Activated CD4-positive, alpha-beta memory T cell treated with anti-CD3 and anti-CD28 coated beads, Interleukin-2, amount 10 ng/mL, durations not matched to agents 7 days and 5 days (primary cell): ENCODE measurements around the gene DEPDC5. TPM values are rescaled to one million over a fixed set of nuclear protein-coding genes. Genes with fewer than 3 reads are reported as not detected.

Source experiments
- CTCF ChIA-PET: fragments of 350-600 bp; sonication (Branson Sonifier 250); formaldehyde crosslinking; loops from one replicate; lab custom pipeline; 2021; ENCODE audit warnings: antibody characterized with exemption, inconsistent platforms; lab: Charles Lee
- POLR2A ChIA-PET: fragments of 350-600 bp; sonication (Branson Sonifier 250); formaldehyde crosslinking; loops from one replicate; lab custom pipeline; 2021; ENCODE audit warnings: antibody characterized with exemption; lab: Charles Lee
- DNase-seq: peaks from one replicate; pipeline ENCODE4 v3.0.0-alpha.2; 2020
- H3K27ac Mint-ChIP-seq: one replicate; pipeline ENCODE4 v1.8.0; 2021; ENCODE audit warnings: mild to moderate bottlenecking, mixed read lengths
- H3K27me3 Mint-ChIP-seq: one replicate; pipeline ENCODE4 v1.8.0; 2021; ENCODE audit warnings: mixed read lengths
- H3K36me3 Mint-ChIP-seq: one replicate; pipeline ENCODE4 v1.8.0; 2021; ENCODE audit warnings: low read depth, mixed read lengths
- H3K4me1 Mint-ChIP-seq: one replicate; pipeline ENCODE4 v1.8.0; 2021; ENCODE audit warnings: mixed read lengths
- H3K4me3 Mint-ChIP-seq: one replicate; pipeline ENCODE4 v1.8.0; 2021; ENCODE audit warnings: mild to moderate bottlenecking, mixed read lengths
- H3K9me3 Mint-ChIP-seq: one replicate; pipeline ENCODE4 v1.8.0; 2021; ENCODE audit warnings: mixed read lengths
- total RNA-seq, 2 experiments: library from RNA; stranded (reverse); gene quantifications; one replicate each; pipeline ENCODE4 v1.2.3, GENCODE V29; 2021

Gene DEPDC5
- total RNA-seq, 2 experiments from 2014 or later = 32.8 to 33.7 TPM

DNA sequence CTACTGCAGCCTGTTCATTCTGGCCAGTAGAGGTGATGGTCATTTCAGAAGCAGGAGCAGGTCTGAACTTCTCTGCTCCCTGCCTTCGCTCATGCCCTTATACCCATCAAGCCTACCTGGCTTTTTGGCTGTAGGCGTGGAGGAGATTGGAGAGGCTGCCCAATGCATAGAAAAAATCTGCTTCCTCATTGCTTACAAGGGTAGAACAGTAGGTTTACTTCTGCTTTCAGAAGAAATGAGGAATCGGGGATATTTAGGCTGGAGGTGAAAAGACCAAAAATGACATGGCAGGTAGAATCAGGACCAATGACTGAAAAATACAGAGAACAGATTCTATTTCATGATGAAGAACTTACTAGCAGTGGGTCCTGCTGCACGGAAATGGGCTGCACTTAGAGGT lies 117.7 kb downstream of the DEPDC5 start:
- Mint-ChIP-seq H3K36me3 (peaks cover 21% of the 10 kb centered on the region), H3K9me3 (no peaks in the 10 kb centered on the region), H3K4me3 (no peak overlapping the region), H3K27ac (no peak overlapping the region), H3K27me3 (no peaks in the 10 kb centered on the region), H3K4me1 (peaks cover 15% of the 10 kb centered on the region)
- CTCF ChIA-PET = interaction anchor here (1.2 kb wide), 1 partner anchor 77 kb away, joined by 3 read pairs; no protein-coding TSS in a partner anchor
- POLR2A ChIA-PET = no interaction called here
- no peak for DNase-seq

DNA sequence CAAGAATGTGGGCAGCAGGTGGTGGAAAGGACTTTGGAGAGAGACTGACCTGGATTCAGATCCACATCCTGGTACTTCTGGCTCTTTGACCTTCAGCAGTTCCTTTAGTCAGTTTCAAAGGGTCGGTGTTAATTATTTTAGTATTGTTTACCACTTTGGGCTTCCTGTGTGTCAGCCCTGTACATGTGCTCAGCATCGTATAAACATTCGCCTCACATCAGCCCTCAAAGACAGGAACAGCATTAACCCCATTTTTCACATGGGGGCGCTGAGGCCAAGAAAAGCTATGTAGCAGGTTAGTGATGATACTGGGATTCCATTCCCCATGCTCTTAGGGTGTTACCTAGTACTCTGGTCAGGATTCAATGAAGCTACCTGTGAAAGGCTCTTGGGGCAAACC lies 118.4 kb downstream of the DEPDC5 start:
- H3K9me3 Mint-ChIP-seq = no peaks in the 10 kb centered on the region
- ChIA-PET POLR2A (no interaction called here), CTCF (interaction anchor here (1.2 to 1.4 kb wide), 3 partner anchors 10 to 98 kb away, joined by 4 read pairs; no protein-coding TSS in a partner anchor)
- H3K36me3 Mint-ChIP-seq = peaks cover 21% of the 10 kb centered on the region
- H3K27ac Mint-ChIP-seq = no peak overlapping the region
- no peaks in the 10 kb centered on the region for H3K27me3 Mint-ChIP-seq
- no peak overlapping the region for H3K4me3 Mint-ChIP-seq
- H3K4me1 Mint-ChIP-seq = peaks cover 11% of the 10 kb centered on the region
- DNase-seq = no peak

DNA sequence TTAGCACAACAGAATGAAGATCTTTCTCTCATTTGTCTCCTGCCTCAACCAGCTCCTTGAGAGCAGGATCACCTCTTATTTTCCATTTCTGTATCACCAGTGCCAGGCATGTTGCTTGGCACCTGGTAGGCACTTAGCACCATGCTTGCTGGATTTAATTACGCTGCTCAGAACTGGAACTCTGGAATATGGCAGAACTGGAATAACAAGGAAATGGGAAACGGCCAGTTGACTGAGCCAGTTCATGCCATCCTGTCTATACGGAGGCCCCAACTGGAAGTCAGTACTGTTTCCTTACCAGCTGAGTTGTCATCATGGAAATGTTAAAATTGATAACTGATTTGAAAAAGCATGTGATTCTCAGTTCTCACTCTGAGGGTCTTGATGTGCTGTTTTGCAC lies 121.0 kb downstream of the DEPDC5 start:
- peaks cover 7% of the 10 kb centered on the region for H3K4me1 Mint-ChIP-seq
- no peaks in the 10 kb centered on the region for H3K27me3 Mint-ChIP-seq
- H3K27ac Mint-ChIP-seq = no peak overlapping the region
- H3K36me3 Mint-ChIP-seq = peaks cover 31% of the 10 kb centered on the region
- CTCF ChIA-PET = no interaction called here
- no peaks in the 10 kb centered on the region for H3K9me3 Mint-ChIP-seq
- no peak for DNase-seq
- POLR2A ChIA-PET = no interaction called here
- no peak overlapping the region for H3K4me3 Mint-ChIP-seq

DNA sequence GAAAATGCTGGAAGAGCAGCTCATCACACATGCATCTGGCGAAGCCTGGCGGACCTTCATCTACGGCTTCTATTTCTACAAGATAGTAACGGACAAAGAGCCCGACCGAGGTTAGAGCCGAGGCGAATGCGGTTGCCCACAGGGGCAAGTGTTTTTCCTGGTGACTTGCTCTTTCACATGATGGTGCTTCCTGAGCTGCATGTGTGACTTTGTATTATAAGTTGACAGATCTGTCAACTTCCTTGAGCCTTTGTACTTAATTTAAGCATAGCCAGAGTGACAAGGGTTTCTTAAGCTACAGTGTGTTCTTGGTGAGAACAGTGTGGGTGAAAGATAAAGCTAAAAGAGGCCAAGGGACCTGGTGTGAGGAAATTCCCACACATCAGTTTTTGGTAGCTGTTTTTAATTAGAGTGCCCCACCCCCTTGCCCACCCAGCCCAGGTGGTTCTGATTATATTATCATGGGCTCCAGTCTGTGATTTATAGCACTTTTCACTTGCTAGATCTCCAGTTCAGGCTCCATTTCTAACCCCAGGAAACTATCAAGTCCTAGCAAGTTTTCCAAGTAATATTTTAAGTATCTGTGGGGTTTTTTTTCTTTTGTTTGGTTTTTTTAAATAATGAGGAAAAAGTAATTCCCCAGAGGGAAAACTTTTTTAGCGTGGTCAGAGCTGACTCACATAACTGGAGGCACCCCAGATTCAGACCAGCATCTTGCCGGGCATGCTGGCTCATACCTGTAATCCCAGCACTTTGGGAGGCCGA lies 122.5 kb downstream of the DEPDC5 start:
- ChIA-PET POLR2A (no interaction called here), CTCF (interaction anchor here (0.5 to 0.6 kb wide), 2 partner anchors 55 to 337 kb away, joined by 3 to 5 read pairs; no protein-coding TSS in a partner anchor)
- Mint-ChIP-seq H3K4me1 (peaks cover 7% of the 10 kb centered on the region), H3K27me3 (no peaks in the 10 kb centered on the region), H3K4me3 (no peak overlapping the region), H3K9me3 (no peaks in the 10 kb centered on the region), H3K27ac (no peak overlapping the region), H3K36me3 (peaks cover 30% of the 10 kb centered on the region)
- DNase-seq = no peak

DNA sequence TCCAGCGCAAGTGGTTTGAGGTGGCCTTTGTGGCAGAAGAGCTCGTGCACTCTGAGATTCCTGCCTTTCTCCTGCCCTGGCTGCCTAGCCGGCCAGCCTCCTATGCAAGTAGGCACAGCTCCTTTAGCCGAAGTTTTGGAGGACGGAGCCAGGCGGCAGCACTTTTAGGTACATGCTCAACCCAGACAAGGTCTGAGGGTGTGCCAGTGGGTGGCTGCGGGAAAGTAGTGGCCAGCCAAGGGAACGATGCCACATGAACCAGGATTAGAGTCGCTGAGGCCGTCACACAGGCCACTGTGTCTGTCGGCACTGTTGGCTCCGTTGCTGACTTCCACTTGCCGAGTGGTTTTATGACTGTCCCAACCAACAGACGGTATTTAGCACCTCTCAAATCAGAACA lies 125.8 kb downstream of the DEPDC5 start:
- Mint-ChIP-seq H3K27me3 (no peaks in the 10 kb centered on the region), H3K36me3 (peaks cover 16% of the 10 kb centered on the region), H3K9me3 (no peaks in the 10 kb centered on the region), H3K4me3 (no peak overlapping the region), H3K27ac (no peak overlapping the region), H3K4me1 (peaks cover 11% of the 10 kb centered on the region)
- ChIA-PET CTCF (no interaction called here), POLR2A (no interaction called here)
- no peak for DNase-seq

DNA sequence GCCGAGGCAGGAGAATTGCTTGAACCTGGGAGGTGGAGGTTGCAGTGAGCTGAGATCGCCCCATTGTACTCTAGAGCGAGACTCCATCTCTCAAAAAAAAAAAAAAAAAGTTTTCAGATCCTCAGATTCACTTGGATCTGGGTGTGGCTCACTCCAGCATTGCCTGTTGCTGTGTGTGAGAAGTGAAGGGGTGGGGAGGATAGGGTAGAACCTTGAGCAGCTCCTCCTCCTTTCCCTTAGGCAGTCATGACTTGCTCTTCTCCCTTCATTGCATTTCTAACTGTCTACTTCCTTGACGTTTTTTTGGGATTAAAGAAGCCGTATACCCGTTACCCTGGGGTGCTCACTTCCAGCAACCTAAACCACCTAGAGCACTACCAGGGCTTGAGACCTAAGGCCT lies 127.4 kb downstream of the DEPDC5 start:
- no peaks in the 10 kb centered on the region for H3K9me3 Mint-ChIP-seq
- ChIA-PET CTCF (no interaction called here), POLR2A (no interaction called here)
- H3K4me1 Mint-ChIP-seq = peaks cover 11% of the 10 kb centered on the region
- H3K27ac Mint-ChIP-seq = no peak overlapping the region
- no peak for DNase-seq
- no peaks in the 10 kb centered on the region for H3K27me3 Mint-ChIP-seq
- no peak overlapping the region for H3K4me3 Mint-ChIP-seq
- peaks cover 13% of the 10 kb centered on the region for H3K36me3 Mint-ChIP-seq

DNA sequence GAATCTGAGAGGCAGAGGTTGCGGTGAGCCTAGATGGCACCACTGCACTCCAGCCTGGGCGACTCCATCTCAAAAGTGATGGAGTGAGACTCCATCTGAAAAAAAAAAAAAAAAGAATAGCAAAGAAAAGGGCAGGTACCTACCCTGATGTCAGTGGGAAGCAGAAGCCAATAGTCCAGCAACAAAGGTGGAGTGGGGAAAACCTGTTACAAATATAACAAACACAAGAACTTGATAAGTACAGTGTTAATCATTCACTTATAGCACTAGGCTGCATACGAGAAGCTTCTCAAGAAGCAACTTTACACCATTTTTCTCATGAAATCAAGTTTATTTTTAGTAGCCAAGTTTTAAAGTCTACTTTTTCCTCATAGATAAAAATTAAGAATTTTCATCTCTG lies 128.0 kb downstream of the DEPDC5 start:
- H3K27me3 Mint-ChIP-seq = no peaks in the 10 kb centered on the region
- ChIA-PET POLR2A (no interaction called here), CTCF (no interaction called here)
- no peak overlapping the region for H3K27ac Mint-ChIP-seq
- no peak for DNase-seq
- peaks cover 11% of the 10 kb centered on the region for H3K4me1 Mint-ChIP-seq
- no peak overlapping the region for H3K4me3 Mint-ChIP-seq
- peaks cover 13% of the 10 kb centered on the region for H3K36me3 Mint-ChIP-seq
- H3K9me3 Mint-ChIP-seq = no peaks in the 10 kb centered on the region

DNA sequence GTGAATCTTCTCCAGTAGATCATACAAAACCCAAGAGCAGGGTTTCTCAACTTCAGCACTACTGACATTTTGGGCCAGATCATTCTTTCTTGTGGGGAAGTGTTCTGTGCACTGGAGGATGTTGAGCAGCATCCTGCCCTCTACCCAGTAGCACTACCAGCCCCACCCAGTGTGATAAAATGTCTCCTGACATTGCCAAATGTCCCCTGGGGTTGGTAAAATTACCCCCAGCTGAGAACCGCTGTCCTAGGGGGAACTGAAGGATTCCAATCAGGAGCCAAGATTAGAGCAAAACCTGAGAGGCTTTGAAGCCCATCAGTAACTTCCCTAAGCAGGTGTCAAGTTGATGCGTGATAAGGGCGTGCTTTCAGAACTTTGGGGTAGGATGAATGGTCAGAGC lies 129.2 kb downstream of the DEPDC5 start:
- H3K36me3 Mint-ChIP-seq = peaks cover 19% of the 10 kb centered on the region

DNA sequence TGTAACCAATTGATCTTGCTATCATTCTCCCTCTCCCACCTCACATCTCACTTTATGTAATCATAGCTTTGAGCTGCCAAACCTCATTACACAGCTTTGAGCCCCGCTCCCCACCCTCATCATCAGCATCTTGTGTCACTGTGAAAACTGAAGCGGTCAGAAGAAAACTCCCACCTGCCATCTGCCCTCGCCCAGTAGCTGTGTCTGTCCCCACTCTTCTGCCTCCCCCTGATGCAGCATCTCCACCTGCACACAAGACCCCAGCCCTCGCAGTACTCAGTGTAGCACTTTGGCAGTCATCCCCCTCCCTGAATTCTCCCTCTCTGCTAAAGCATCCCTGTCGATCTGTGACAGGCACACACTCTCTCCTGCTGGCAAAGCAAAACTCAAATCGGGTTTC lies 130.2 kb downstream of the DEPDC5 start:
- Mint-ChIP-seq H3K4me3 (no peak overlapping the region), H3K27me3 (no peaks in the 10 kb centered on the region), H3K36me3 (peaks cover 19% of the 10 kb centered on the region), H3K27ac (no peak overlapping the region), H3K4me1 (peaks cover 12% of the 10 kb centered on the region), H3K9me3 (no peaks in the 10 kb centered on the region)
- no peak for DNase-seq
- CTCF ChIA-PET = no interaction called here
- POLR2A ChIA-PET = no interaction called here

More for the DNA sequence above, 129.2 kb downstream of the DEPDC5 start:
- Mint-ChIP-seq H3K4me3 (no peak overlapping the region), H3K4me1 (peaks cover 11% of the 10 kb centered on the region), H3K27ac (no peak overlapping the region), H3K27me3 (no peaks in the 10 kb centered on the region), H3K9me3 (no peaks in the 10 kb centered on the region)
- ChIA-PET POLR2A (no interaction called here), CTCF (no interaction called here)
- no peak for DNase-seq

DNA sequence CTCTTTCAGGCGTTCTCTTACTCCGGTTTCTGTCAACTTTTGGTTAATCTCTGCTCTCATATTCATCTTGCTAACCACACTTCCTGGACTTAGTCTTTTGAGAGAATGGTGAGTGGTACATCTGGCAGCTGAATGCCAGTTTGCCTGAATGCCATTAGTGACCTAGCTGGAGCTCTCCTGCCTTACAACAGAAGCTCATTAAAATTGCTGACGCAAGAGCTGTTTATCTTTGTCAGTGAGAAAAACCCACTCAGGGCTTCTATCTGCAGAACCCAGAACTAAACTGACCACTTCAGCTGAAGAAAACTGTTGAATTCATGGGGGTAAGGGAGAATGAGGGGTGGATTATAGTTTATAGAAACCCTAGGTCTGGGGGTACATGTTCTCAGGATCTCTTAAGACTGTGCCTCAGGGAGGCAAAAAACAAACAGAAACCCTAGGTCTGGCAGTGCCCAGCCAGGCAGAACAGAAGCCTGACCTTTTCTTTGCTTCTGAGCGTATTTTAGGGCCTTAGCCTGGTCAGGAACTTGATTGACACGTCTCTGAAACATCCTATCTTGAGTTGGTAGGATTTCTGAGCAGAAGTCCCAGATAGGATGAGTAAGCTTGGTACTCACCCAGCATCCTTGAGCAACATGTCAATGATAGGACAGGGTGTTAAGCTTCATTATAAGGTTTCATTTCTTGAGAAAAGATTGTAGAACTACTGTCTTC lies 137.7 kb downstream of the DEPDC5 start:
- H3K27ac Mint-ChIP-seq = no peak overlapping the region
- H3K9me3 Mint-ChIP-seq = no peaks in the 10 kb centered on the region
- POLR2A ChIA-PET = no interaction called here
- DNase-seq = no peak
- H3K27me3 Mint-ChIP-seq = no peaks in the 10 kb centered on the region
- H3K36me3 Mint-ChIP-seq = peaks cover 21% of the 10 kb centered on the region
- H3K4me3 Mint-ChIP-seq = no peak overlapping the region
- CTCF ChIA-PET = interaction anchor here (0.6 to 1.2 kb wide), 2 partner anchors 57 to 225 kb away, joined by 3 to 4 read pairs; no protein-coding TSS in a partner anchor
- peaks cover 5% of the 10 kb centered on the region for H3K4me1 Mint-ChIP-seq

DNA sequence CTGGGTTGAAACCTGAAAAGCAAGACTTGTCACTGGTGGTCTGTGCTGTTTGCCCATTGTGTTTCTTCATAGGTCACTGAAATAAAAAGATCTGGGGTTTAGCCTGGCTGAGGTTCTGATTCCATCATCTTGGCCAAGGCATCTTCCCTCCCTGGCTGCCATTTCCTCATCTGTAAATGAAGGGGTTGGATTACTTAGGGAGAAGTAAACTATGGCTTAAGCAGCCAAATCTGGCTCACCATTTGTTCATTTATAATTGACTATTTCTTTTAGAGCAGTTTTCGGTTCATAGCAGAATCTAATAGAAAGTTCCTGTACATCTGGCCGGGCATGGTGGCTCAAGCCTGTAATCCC lies 138.2 kb downstream of the DEPDC5 start:
- peaks cover 21% of the 10 kb centered on the region for H3K36me3 Mint-ChIP-seq
- ChIA-PET CTCF (no interaction called here), POLR2A (no interaction called here)
- no peak for DNase-seq
- no peaks in the 10 kb centered on the region for H3K27me3 Mint-ChIP-seq
- H3K4me1 Mint-ChIP-seq = peaks cover 5% of the 10 kb centered on the region
- no peak overlapping the region for H3K4me3 Mint-ChIP-seq
- no peak overlapping the region for H3K27ac Mint-ChIP-seq
- no peaks in the 10 kb centered on the region for H3K9me3 Mint-ChIP-seq

DNA sequence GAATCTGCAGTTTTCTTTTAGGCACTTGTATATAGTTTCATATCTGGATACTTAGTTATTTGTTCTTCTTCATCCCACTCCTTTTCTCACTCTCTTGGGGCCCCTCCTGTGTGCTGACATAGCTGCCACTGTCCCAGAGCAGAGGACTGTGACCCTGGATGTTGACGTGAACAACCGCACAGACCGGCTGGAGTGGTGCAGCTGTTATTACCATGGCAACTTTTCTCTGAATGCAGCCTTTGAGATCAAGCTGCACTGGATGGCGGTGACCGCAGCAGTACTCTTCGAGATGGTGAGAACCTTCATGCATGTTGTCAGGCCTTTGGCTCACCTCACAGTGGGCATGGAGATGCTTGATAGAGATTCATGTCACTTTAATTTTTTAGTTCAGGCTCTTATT lies 139.6 kb downstream of the DEPDC5 start:
- Mint-ChIP-seq H3K27ac (no peak overlapping the region), H3K4me3 (no peak overlapping the region), H3K27me3 (no peaks in the 10 kb centered on the region), H3K4me1 (peaks cover 5% of the 10 kb centered on the region), H3K9me3 (no peaks in the 10 kb centered on the region), H3K36me3 (peaks cover 24% of the 10 kb centered on the region)
- DNase-seq = no peak
- POLR2A ChIA-PET = no interaction called here
- CTCF ChIA-PET = no interaction called here

DNA sequence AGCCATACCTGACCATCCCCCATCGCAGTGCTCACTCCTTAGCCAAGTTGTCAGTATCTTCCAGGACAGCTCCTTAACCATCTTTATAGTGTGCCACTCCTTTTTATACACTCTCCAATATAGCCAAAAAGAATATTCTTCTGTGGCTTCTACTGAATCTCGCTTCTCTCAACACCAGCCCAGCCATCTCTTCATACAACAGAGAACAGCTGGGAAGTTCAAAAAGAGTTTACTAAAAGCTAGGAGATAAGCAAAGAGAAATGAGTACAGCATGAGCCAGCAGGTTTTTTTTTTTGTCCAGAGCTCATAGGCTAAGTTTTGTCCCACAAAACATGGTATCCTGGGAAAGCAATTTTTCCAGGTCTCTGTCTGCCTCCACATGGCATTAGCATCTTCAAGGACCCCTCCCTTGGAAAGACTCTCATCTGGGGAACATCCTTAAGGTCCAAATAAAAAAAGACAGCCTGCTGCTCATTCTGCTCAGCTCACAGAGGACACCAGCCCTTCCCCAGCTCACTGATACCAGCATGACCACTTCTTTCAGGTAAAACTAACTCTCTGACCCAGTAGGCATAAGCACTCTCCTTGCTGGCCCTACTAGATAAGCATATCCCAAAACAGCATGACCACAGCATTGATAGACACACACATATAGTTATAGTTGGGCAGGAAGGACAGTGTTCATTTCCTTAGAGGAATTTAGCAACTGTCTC lies 141.7 kb downstream of the DEPDC5 start:
- no peaks in the 10 kb centered on the region for H3K27me3 Mint-ChIP-seq
- CTCF ChIA-PET = interaction anchor here (1.8 kb wide), 1 partner anchor 74 kb away, joined by 6 read pairs; no protein-coding TSS in a partner anchor
- no peak for DNase-seq
- no peak overlapping the region for H3K27ac Mint-ChIP-seq
- H3K36me3 Mint-ChIP-seq = peaks cover 17% of the 10 kb centered on the region
- POLR2A ChIA-PET = no interaction called here
- H3K4me1 Mint-ChIP-seq = peaks cover 4% of the 10 kb centered on the region
- H3K4me3 Mint-ChIP-seq = no peak overlapping the region
- H3K9me3 Mint-ChIP-seq = no peaks in the 10 kb centered on the region
